Liver (tissue), 3 donors: Measurements from ENCODE around the gene C9orf57.

Experiments used
- ATF3 ChIP-seq: IDR thresholded peaks from 2 replicates; pipeline ENCODE4 v1.6.1; 2016; ENCODE audit warnings: antibody characterized with exemption
- CTCF ChIP-seq: fragments of 150-350 bp; IDR thresholded peaks from 2 replicates; pipeline ENCODE4 v1.5.1; 2017; ENCODE audit warnings: improper control_type of control experiment, low read depth, low read length; ENCODE audit not compliant: missing input control
- EGR1 ChIP-seq, 2 donors: IDR thresholded peaks; 2 replicates each; pipeline ENCODE4 v1.6.1; 2016 to 2018; ENCODE audit warnings: antibody characterized with exemption in 2 of 2, low read depth in 2 of 2
- FOXA1 ChIP-seq: IDR thresholded peaks from 2 replicates; pipeline ENCODE4 v1.6.1; 2016; ENCODE audit warnings: antibody characterized with exemption
- SP1 ChIP-seq: IDR thresholded peaks from 2 replicates; pipeline ENCODE4 v1.6.1; 2018; ENCODE audit warnings: antibody characterized with exemption, mild to moderate bottlenecking
- TF ChIP-seq, protein P1 (sequence below): IDR thresholded peaks from 2 replicates; pipeline ENCODE4 v1.6.1; 2016; ENCODE audit warnings: antibody characterized with exemption
- donor health status: healthy.
- donor health status: healthy.

DNA sequence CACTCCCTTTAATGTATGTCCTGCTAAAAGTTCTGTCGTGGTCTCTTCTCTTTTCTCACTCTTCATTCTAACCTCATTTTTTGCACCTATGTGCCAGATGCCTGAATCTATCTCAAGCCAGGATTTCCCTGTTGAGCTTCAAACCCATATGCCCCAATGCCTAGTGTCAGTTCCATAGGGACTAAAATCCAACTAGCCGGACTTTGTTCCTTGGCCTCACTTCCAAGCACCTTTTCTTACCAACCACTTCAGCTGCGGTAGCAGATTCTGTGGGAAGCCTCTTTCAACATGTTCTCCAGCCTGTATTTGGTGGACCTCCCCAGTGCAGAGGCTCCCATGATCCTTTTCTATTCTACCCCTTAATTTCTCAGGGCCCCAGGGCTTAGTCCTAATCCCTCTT is 17.5 kb downstream of the C9orf57 start:
- TF ChIP-seq CTCF (no peak), SP1 (no peak), FOXA1 (no peak), EGR1 (IDR thresholded peaks at IDR 0.05; ENCODE audit: low read depth in 2 of 2) (no peak), ATF3 (no peak)
- TF ChIP-seq, protein P1, sequence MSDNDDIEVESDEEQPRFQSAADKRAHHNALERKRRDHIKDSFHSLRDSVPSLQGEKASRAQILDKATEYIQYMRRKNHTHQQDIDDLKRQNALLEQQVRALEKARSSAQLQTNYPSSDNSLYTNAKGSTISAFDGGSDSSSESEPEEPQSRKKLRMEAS, result no peak
